T1000 (cell line): ENCODE data around the gene CRIP2.

ENCODE experiments used
- DNase-seq: peaks from one replicate; lab custom pipeline; 2025; ENCODE audit warnings: mixed read lengths; lab: John Stamatoyannopoulos, UW

Gene CRIP2

GRCh38 chr14:105498430-105499255 lies 24.0 kb downstream of the CRIP2 start:
- DNase-seq, result no peak

GRCh38 chr14:105499256-105500035 lies 24.8 kb downstream of the CRIP2 start:
- no peak for DNase-seq

GRCh38 chr14:105500036-105500725 lies 25.6 kb downstream of the CRIP2 start:
- no peak for DNase-seq

- no peak for DNase-seq
Observed at GRCh38 chr14:105500726-105501101, 26.1 kb downstream of the CRIP2 start.

- no peak for DNase-seq
Observed at GRCh38 chr14:105501504-105502291, 27.1 kb downstream of the CRIP2 start.

- DNase-seq, result no peak
Observed at GRCh38 chr14:105502446-105503295, 28.1 kb downstream of the CRIP2 start.

GRCh38 chr14:105503296-105503640 lies 28.6 kb downstream of the CRIP2 start:
- no peak for DNase-seq

GRCh38 chr14:105503935-105504692 lies 29.5 kb downstream of the CRIP2 start:
- no peak for DNase-seq

- no peak for DNase-seq
Observed at GRCh38 chr14:105505101-105505500, 30.5 kb downstream of the CRIP2 start.

GRCh38 chr14:105507247-105507646 lies 32.6 kb downstream of the CRIP2 start:
- no peak for DNase-seq

GRCh38 chr14:105508069-105508468 lies 33.4 kb downstream of the CRIP2 start:
- DNase-seq, result no peak

- no peak for DNase-seq
Observed at GRCh38 chr14:105508601-105509000, 34.0 kb downstream of the CRIP2 start.

- DNase-seq, result no peak
Observed at GRCh38 chr14:105517096-105517495, 42.5 kb downstream of the CRIP2 start.

GRCh38 chr14:105519946-105520698 lies 45.5 kb downstream of the CRIP2 start:
- DNase-seq, result no peak

GRCh38 chr14:105525326-105525725 lies 50.7 kb downstream of the CRIP2 start:
- DNase-seq, result no peak

GRCh38 chr14:105525861-105526775 lies 51.5 kb downstream of the CRIP2 start, which contains the start of gene TMEM121:
Gene TMEM121, plus strand, starts transcription at chr14:105526583. Its CDS starts 2,252 bp downstream, at chr14:105528835.
- DNase-seq, result no peak

GRCh38 chr14:105526776-105527380 lies 52.3 kb downstream of the CRIP2 start:
- no peak for DNase-seq

- no peak for DNase-seq
Observed at GRCh38 chr14:105527381-105527825, 52.8 kb downstream of the CRIP2 start.
